Mammary epithelial cell (primary cell): ENCODE results near the gene AGAP1.

ENCODE experiments used
- EZH2 ChIP-seq: IDR thresholded peaks from 2 replicates; pipeline ENCODE4 v1.6.1; 2012; ENCODE audit warnings: low read length, inconsistent platforms, borderline replicate concordance
- TF ChIP-seq, protein P1 (sequence below), 2 donors: IDR thresholded peaks in 1 of 2; conservative IDR thresholded peaks in 1 of 2; 2 replicates each; pipeline ENCODE4 v1.5.1; 2011 to 2012; ENCODE audit warnings: inconsistent platforms in 2 of 2, low read length in 2 of 2, mild to moderate bottlenecking in 2 of 2, control low read depth in 1 of 2, low read depth in 1 of 2; ENCODE audit not compliant: insufficient read depth in 1 of 2; ENCODE audit errors: extremely low read depth in 1 of 2

- no peak for TF ChIP-seq EZH2
- TF ChIP-seq, protein P1, sequence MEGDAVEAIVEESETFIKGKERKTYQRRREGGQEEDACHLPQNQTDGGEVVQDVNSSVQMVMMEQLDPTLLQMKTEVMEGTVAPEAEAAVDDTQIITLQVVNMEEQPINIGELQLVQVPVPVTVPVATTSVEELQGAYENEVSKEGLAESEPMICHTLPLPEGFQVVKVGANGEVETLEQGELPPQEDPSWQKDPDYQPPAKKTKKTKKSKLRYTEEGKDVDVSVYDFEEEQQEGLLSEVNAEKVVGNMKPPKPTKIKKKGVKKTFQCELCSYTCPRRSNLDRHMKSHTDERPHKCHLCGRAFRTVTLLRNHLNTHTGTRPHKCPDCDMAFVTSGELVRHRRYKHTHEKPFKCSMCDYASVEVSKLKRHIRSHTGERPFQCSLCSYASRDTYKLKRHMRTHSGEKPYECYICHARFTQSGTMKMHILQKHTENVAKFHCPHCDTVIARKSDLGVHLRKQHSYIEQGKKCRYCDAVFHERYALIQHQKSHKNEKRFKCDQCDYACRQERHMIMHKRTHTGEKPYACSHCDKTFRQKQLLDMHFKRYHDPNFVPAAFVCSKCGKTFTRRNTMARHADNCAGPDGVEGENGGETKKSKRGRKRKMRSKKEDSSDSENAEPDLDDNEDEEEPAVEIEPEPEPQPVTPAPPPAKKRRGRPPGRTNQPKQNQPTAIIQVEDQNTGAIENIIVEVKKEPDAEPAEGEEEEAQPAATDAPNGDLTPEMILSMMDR (conservative IDR thresholded peaks at IDR 0.05 in 1 of 2, IDR thresholded peaks at IDR 0.05 in 1 of 2; ENCODE audit: extremely low read depth in 1 of 2, insufficient read depth in 1 of 2, low read depth in 1 of 2, low read length in 2 of 2) = no peak
Measured at GRCh38 chr2:236016496-236016895, 522.7 kb downstream of the AGAP1 start.
